ENCODE results near the gene TUBA4A.

DNA sequence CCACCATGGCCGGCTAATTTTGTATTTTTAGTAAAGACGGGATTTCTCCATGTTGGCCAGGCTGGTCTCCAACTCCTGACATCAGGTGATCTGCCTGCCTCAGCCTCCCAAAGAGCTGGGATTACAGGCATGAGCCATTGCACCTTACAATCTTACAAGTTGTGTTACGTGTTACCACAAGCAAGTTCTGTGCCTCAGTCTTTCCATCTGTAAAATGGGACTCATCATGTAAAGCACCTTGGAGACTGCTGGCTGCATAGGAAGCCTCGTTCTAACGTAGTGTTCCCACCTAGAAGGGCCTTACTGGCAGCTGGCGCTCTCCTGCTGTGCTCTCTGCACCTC, 35.4 kb upstream of the TUBA4A start:
- TF ChIP-seq CTCF (IDR thresholded peaks at IDR 0.05) (no peak), POLR2A (IDR thresholded peaks at IDR 0.05) (no peak)
